ENCODE measurements around the gene BOD1L1.
"Not testable (repeated sequence)": the region's sequence is repeated elsewhere in the genome, so short reads cannot be mapped to it uniquely, and the experiment has no call there.

The BOD1L1 gene

DNA sequence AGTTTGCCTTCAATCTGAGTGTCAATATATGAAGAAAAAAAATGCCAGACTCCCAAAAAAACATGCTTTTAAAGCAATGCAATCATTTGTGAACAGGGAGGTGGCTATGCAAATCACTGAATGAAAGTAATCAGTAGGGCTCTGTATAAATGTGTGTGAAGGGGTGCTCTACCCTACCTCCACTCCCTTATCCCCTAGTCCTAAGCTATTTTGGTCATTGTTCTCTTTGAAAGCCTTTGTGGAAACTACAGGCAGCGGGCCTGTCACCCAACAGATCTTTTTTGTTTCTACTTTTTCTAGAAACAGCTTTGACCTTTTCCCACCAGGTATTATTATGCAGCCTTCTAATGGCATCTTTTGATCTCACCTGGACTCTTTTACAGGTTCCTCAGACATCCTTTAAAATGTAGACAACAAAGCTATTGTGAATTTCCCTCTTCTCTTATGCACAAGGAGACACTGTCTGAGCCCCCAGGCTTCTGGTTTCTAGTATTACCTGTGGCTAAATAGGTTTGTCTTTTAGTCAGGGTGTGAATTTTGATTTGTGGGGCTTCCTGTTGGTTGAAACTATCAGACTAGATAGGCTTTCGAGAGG lies 9.2 kb downstream of the BOD1L1 start:
- no peak for DNase-seq (ENCODE audit: low read depth)

DNA sequence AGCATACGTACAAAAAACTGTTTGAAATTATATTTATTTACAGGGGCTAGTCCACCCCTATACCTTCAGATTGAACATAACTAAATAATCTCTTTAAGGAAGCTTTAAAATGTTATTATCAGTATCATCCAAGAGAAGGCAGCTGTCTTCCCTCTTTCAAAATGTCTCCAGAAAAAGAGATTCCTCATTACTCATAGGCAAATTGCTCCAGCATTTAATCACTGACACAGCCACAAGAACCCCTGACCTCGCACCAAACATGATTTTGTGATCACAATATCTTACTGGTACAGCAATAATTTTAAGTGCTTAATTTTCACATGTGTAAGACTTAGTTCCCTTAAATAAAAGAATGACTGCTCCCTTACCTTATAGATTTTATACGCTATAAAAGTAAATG lies 9.7 kb downstream of the BOD1L1 start:
- DNase-seq (ENCODE audit: low read depth), result no peak

DNA sequence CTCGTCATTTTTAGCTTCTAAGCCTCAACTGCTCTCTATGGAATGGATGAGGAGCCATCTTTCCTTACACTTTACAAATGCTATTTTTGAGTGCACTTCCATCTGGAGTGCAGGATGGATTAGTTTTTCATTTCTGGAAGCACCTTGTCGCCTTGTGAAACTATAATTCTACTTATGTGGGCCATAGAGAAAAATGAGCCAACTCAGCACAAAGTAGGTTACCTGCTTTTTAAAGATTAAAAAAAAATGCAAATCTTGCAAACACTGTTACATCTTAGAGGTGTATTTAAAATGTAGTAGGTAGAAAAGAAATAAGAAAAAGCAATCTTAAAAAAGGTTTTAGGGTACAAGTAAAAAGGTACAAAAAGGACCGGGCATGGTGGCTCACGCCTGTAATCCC lies 10.9 kb downstream of the BOD1L1 start:
- DNase-seq (ENCODE audit: low read depth), result no peak

DNA sequence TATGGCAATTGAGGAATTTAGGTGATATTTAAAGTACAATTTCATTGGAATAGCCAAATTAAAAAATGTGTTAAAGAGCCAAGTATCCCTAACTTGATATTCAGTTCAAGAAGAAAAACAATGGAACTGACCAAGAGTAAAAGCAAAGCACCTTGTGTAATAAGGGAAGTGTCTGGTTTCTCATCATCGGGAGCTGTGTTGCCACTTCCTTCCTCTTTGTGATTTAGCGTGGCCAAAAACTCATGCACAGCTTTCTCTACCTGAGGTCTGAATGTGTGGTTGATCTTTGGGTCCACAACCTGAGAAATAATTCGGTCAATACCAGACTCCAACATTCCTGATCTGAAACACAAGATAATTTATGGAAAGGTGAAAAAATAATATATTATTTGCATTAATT lies 12.4 kb downstream of the BOD1L1 start:
- DNase-seq (ENCODE audit: low read depth), result no peak

DNA sequence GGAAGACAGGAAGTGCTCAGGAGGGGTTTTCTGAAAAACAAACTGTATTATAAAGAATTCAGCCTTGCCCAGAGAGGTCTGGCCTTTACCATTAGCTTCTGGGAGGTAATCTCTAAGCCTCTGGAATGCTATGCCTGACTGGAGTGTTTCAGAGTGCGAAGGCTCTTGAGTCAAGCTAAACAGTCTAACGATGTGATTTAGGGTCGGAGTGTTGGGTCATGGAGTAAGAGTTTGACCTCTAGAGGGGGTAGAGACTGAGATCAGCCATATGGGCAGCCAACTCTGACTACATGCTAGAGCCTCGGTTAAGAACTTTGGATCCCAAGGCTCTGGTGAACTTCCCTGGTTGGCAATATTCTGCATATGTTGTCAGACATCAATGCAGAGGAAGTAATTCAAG lies 15.0 kb downstream of the BOD1L1 start:
- DNase-seq (ENCODE audit: low read depth), result no peak

DNA sequence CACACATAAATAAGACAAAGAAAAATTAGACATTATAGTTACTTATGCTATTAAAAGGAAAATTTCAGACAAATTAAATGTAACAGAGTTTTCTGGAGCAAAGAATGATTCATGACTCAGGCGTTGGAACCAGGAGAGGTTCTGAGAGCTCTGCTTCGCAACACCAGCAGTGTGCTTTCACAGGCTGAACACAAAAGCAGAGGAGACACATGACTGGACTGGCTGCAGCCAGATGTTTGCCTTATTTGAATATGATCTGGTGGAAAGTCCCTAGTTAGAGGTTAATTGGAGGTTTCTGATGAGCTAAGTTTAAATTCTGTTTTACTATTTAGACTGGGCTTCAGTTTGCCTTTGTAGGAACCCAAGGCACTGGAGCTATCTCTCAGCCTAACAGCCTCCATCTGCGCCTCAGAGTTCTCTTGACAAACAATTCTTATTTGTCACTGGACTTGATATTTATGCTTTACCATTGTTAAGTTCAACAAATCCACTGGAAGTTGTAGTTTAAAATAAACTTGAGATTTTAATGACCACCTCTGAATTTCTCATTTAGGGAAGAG lies 16.2 kb downstream of the BOD1L1 start:
- no peak for DNase-seq (ENCODE audit: low read depth)

DNA sequence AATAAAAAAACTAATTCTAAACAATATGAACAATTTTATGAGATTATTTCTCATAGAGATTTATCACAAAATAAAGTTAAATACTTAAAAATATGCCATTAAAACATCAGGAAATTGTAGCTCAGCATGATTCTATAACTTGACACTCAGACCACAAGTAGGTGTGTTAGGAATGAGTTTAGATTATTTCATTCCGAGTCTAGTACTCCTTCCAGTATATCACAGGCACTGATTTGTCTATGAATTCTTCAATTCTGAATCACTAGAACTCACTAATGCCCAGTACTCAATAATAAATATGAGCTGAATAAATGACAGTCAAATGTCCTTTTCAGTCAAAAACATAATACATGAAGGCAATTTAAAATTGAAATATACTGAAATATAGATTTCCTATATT lies 22.2 kb downstream of the BOD1L1 start:
- no peak for DNase-seq (ENCODE audit: low read depth)

DNA sequence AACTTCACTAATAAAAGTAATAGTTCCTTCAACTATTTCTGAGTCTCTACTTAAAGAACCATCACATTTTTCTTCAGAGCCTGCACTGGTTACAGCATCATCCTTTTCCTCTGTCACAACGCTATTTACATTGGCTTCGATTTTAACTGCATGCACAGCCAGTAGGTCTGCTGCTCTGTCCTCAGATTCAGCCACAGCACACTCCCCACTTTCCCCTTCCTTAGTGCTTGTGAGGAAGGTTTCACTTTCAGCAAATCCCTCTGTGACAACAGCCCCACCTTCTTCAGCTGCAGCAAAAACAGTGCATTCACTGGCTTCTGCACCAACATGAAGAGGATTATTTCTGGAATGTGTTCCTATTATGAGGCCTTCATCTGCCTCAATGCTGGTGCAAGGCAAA lies 25.7 kb downstream of the BOD1L1 start:
- DNase-seq (ENCODE audit: low read depth), result no peak

DNA sequence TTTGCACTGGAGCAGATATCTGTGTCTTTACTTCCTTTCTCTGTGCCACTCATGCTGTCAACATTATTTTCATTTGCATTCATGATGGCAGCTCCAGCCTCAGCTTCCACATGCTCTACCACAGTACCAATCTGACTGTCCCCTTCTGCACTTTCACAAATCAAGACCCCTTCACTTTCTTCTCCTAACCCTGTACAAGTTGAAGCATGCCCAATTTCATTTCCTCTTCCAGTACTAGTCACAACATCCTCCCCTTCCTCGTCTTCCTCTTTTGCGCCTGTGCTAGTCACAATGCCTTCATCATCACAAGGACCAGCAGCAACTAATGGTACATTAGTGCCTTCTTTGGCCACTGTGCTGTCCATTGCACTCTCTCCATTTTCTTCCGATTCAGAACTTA lies 26.5 kb downstream of the BOD1L1 start:
- DNase-seq (ENCODE audit: low read depth), result no peak

DNA sequence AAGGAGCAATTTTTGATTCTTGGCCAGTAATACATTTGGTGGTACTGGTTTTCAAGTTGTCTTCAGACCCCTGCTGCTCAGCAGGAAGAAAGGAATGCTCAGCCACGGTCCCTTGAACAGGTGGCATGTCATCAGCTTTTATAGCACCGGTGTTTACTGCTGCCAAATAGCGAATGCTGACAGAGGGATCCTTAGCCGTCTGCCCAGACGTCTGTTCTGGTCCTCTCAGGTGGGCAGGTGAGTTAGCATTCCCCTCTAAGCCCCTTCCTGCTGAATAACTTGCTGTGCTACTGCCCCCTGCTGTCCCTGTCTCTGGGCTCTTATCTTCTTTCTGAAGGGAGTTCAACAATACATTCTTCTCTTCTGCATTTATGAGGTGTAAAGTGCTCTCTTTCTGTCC lies 28.4 kb downstream of the BOD1L1 start:
- no peak for DNase-seq (ENCODE audit: low read depth)

DNA sequence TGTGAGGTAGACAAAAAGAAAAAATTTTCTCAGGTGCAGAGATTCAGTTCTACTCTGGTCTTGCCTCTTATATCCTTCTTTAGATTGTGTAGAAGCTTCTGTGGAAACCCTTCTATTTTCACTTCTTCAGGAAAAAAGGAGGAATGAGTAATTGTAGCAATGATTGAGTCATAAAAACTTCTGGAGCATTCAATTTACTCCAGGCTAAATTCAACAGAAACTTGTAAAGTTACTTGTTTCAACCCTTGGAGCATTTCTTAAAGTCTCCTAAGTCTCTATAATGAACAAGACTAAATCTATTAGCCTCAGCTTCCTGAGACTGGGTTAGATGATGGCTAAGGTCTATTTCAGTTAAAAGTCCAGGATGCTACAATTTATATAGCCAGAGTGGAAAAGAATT lies 29.9 kb downstream of the BOD1L1 start:
- DNase-seq (ENCODE audit: low read depth), result no peak

DNA sequence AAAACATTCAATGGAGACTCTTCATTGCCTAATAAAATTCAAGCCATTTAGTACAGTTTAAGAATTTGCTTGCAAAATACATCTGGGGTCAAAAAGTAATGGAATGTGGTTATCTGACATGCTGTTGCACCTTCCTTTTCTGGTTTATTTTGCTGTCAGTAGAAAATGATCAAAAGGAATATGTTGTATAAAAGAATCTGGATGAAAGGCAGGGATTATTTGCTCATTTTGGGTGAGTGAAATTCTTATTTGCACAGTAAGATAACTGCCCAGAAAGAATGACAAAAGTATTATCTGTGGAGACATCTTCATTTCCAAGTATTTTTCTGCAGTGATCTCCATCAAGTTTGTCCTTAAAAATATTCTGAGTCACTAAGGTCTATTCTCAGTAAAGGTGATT lies 30.4 kb downstream of the BOD1L1 start:
- DNase-seq (ENCODE audit: low read depth), result no peak

DNA sequence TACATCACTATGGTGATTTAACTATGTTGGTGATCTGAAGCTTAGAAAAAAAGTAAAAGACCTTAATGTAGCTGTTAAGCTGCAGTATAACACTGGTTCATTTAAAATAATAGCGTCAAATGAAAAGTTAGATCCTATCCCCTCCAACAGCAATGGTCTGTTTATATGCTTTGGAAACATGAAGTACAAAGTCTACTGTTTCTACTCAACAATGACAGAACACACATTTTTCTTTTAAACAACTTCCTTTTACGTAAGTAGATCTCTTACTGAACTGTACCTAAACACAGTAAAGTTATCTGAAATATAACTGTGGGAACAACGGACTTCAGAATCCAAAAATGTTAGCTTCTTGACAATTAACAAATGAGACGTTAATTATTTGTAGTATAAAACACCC lies 35.3 kb downstream of the BOD1L1 start:
- no peak for DNase-seq (ENCODE audit: low read depth)

DNA sequence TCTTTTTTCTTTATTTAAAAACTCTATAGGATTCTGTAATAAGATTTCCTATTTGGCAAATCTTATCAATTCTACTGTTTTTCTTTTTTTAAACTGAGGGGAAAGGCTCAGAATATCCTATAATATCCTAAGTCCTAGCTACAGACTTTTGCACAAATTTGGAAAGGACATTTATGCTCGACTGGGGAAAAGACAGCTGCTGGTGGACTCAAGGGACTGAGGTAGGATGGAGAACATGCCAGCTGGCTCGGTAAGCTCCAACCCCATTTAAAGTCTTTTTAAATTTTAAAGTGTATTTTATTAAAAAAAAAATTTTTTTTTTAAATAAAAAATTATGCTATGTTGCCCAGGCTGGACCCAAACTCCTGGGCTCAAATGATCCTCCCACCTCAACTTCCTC lies 36.8 kb downstream of the BOD1L1 start:
- DNase-seq (ENCODE audit: low read depth), result no peak

DNA sequence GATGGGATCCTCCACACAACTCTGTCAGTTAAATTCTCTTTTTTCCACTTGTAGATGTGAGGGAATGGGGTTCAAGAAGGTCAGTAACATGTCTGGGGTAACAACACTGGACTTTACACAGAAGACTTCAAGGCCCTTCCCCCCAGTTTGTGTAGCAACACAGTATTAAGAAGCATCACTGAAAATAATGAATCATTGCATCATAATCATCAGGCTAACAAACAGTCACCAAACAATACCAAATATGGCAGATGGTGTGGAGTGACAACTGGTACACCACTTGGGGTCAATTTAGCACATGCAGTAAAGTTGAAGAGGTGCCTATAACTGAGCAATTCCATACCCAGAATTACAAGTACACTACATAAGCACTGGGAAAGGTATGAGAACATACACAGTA lies 38.6 kb downstream of the BOD1L1 start:
- DNase-seq (ENCODE audit: low read depth), result no peak

DNA sequence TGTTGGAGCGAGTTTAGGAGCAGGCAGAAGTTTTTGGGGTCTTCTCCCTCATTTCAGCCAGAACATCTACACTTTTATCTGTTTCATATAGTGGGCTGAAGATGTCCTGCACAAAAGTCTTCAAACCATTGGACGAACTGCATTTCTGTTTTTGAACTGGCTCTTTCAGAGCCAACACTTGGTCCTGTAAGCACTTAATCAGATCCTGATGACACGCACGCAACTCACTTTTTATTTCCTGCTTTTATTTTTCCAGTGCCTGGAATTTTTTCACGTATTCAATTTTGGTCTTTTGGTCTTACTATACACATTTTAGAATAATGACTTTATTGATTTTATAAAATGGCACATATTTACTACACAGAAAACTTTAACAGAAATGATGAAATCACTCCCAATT lies 43.0 kb downstream of the BOD1L1 start:
- DNase-seq (ENCODE audit: low read depth), result no peak

DNA sequence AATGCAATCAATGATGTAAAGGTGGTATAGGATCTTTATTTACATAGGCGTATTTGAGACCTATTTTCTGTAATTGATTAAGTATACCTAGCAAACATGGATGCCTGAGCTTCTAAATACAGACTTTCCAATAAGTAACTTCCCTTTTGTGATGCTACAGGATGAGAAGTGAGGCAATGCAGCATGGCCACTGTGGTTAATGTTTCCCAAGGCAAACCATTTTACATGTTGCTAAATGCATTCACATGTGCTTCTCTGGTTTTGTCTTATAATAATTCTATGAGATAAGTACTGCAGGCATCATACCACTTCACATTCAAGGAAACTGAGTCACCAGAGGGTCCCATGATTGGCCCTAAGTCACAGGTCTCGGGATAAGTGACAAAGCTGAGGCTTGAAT lies 47.5 kb downstream of the BOD1L1 start:
- no peak for DNase-seq (ENCODE audit: low read depth)

DNA sequence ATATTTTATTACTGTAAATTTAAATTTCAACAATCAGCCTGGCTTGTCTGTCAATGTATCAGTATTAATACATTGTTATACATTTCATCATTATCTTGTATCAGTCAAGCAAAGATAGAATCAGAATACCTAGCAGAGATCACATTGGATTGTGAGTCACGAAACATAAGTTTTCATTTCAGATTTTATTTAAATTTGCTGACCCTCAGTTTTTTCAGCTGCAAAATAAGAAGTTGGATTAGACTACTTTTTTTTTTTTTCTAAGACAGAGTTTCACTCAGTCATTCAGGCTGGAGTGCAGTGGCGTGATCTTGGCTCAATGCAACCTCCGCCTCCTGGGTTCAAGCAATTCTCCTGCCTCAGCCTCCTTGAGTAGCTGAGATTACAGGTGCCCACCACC lies 49.9 kb downstream of the BOD1L1 start:
- no peak for DNase-seq (ENCODE audit: low read depth)

DNA sequence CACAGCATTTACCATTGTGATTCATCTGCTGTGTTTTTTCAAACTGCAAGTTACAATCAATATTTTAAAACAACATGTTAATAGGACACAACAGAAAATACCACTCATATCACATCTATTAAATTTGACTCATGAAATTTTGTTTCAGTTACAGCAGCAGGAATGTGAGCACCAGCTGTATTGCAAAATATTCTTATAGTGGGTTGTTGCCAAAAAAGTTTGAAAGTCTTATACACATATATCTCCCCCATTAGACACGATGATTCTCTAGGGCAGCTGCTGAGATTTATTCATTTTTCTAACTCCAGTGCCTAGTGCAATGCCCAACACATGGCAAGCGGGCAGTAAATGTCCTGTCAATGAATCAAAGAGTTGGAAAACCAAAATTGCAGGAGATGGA lies 56.6 kb downstream of the BOD1L1 start:
- DNase-seq (ENCODE audit: low read depth), result no peak

DNA sequence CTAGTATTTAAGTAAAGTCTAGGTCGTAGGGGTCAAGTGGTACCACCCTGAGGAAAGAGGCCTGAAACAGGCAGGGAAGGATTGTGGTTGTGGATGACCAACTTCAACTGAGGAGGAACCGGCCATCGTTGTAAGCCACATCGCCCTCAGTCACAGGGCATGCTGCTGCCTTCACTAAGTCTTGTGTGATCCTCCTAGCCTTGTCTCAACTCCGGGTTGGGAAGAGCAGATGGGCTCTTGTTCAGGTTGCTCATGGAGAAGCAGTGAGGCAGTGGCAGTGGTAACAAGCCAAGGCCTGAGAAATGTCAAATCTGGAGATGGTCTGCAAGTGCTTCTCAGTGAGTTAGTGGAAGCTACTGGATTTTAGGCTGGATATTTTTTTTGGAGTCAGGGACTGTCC lies 60.4 kb downstream of the BOD1L1 start:
- no peak for DNase-seq (ENCODE audit: low read depth)

DNA sequence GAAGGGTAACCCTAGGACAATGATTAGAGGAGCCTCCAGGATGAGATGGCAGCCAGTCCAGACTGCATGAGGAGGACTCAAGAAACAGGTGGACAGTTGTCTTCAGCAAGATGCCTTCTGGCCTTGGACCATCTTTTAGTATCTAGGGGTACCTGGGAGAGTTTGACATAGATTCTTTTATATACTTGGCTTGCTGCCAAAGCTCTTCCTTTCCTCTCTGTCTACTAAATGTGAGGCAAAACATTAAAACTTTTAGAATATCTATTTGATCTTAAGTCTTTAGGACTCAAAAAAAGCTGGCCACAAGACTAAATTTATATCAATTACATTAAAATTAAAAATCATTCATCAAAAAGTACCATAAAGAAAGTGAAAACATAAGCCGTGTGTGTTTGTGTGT lies 64.6 kb downstream of the BOD1L1 start:
- DNase-seq (ENCODE audit: low read depth), result no peak

DNA sequence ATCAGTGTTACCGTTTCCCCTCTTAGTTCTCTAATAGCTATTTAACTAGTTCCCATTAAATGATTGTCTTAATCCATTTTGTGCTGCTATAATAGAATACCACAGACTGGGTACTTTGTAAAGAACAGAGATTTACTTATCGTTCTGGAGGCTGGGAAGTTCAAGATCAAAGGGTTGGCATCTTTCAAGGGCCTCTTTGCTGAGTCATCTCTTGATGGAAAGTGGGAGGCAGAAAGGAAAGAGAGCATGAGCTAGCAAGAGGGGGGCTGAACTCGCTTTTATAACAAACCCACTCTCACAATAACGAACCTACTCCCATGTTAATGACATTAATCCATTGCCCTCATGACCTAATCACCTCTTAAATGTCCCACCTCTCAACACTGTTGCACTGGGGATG lies 65.9 kb downstream of the BOD1L1 start:
- no peak for DNase-seq (ENCODE audit: low read depth)

DNA sequence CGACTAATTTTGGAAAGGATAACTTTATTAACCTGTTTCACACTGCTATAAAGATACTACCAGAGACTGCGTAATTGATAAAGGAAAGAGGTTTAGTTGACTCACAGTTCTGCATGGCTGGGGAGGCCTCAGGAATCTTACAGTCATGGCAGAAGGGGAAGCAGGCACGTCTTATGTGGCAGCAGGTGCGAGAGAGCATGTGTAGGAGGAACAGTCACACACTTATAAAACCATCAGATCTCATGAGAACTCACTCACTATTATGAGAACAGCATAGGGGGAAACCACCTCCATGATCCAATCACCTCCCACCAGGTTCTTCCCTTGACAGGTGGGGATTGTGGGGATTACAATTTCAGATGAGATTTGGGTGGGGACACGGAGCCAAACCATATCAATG lies 67.4 kb downstream of the BOD1L1 start:
- DNase-seq (ENCODE audit: low read depth), result not testable (repeated sequence)

DNA sequence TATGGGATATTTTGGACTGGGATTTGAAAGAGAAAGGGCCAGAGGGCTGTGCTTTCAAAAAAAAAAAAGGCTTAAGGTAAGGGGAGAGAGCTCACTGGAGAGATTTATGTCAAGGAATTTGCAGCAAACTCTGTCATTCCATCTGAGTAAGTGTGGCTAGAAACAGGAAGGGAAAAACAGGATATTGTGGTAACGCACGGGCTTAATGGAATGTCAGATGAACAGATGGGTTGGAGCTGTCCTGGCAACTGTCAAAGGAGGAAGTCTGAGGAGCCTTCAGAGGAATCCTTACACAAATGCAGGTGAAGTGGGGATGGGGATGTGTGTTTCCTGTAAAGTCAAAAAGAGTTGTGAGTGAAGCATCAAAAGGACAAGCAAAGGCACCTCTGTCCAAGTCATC lies 68.1 kb downstream of the BOD1L1 start:
- DNase-seq (ENCODE audit: low read depth), result peak; percentile 47

DNA sequence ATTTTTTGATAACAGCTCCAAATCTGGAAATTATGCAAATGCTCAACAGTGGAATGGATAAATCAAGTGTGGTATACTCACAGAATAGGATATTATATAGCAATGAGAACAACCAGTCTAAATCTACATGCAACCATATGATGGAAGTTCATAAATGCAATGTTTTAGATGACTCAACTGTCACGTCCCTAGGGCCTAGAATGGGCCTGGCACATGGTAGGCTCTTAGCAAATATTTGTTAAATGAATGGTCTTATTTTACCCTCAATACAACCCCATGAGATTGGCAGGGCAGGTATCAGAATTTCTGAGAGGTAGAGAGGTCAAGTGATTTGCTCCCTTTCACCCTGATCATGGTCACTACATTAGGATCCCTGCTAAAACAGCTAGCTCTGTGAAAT lies 68.6 kb downstream of the BOD1L1 start:
- no peak for DNase-seq (ENCODE audit: low read depth)

Data from GM04503 (cell line).